ENCODE data around the gene POMT2.

POMT2 gene

DNA sequence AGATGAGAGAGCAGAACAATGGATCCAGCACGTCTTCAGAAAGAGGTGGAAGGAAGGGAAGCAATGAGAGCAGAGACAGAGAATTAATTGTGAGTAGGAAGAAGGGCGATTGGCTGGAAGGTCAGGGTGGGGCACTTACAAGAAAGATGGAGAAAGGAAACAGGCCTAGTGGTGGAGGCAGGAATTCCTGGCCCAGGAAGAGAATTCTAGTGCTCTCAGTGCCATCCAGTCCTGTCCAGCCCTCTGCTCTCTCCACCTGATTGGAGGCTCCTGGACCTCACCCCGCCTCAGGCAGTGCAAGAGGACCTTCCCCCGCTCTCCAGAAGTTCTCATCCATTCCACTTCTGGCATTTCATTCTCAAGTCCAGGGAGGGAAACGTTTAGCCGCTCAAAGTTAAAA, 92.6 kb downstream of the POMT2 start:
- no peak for DNase-seq

DNA sequence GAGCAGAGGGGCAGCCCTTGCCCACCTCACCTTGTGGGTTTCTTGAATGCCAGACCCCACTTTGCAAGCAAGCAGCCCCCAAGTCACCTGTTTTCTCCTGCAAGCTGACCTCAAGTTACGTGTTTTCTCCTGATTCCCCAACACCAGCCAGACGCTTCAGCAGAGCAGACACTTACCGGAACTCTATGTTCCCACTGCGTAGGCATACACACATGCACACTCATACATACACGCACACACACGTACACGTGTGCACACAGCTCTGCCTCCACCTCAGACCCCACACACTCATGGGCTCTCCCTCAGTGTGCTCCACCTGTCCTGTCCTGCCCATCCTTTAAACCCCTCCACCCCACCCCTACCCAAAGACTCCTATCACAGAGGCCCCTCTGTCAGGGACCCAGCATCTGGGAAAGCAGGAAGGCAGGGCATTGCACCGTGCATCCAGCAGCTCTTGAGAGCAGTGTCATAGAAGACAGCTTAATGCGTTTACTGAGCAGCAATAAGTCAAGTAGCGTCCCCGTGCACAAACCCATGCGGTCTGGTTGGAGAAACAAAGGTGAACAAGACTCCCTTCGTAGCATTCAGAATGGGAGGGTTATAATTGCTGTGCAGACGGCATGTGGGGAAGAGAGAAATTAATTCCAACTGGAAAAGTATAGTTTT, 94.7 kb downstream of the POMT2 start:
- no peak for DNase-seq

DNA sequence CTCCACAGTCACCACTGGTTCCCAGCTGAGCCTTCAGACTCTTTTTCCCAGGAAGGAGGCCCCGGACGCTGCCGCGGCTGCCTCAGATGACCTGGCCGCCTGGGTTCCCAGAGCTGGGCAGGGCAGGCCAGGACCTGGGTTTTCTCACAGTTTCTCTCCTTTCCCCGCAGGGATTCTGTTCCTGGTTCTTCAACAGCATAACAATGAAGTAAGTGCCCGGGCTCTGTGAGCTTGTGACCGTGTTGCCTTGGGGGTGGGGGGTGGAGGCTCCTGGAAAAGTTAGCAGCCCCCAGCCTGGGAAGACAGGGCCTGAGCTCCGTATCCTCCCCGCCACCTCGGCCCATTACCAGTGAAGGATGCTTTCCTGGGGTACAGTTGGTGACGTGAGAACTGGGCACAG, 95.4 kb downstream of the POMT2 start:
- no peak for DNase-seq
